Transverse colon (tissue), 4 donors: ENCODE measurements around the gene CEP104. TPM values are rescaled to one million over a fixed set of nuclear protein-coding genes. Genes with fewer than 3 reads are reported as not detected.

Experiments
- DNase-seq: peaks from one replicate; pipeline ENCODE4 v3.0.0-alpha.2; 2019
- H3K27ac ChIP-seq, 4 donors: fragments of 200-600 bp; sonication (generic); 2 replicates each; pipeline ENCODE4 v1.5.1; 2016 to 2018; ENCODE audit warnings: inconsistent platforms in 4 of 4
- H3K27me3 ChIP-seq: fragments of 200-600 bp; sonication (generic); 2 replicates; pipeline ENCODE4 v1.5.1; 2017; ENCODE audit warnings: inconsistent platforms
- H3K36me3 ChIP-seq, 4 donors: fragments of 200-600 bp; sonication (generic); 2 replicates each; pipeline ENCODE4 v1.5.1; 2017 to 2019; ENCODE audit warnings: inconsistent platforms in 4 of 4
- H3K4me1 ChIP-seq, 4 donors: fragments of 200-600 bp; sonication (generic); 2 replicates each; pipeline ENCODE4 v1.5.1; 2017 to 2020; ENCODE audit warnings: inconsistent platforms in 4 of 4
- H3K4me3 ChIP-seq, 4 donors: fragments of 200-600 bp; sonication (generic); 1 replicate in 1 of 4; 2 replicates in 3 of 4; pipeline versions ENCODE4 v1.5.1 to v1.6.1; 2017 to 2019; ENCODE audit warnings: inconsistent platforms in 4 of 4
- H3K9me3 ChIP-seq, 2 donors: fragments of 200-600 bp; sonication (generic); 2 replicates each; pipeline ENCODE4 v1.5.1; 2017 to 2019; ENCODE audit warnings: inconsistent platforms in 2 of 2
- EP300 ChIP-seq: sonication (generic); formaldehyde crosslinking; IDR thresholded peaks from one replicate; pipeline ENCODE4 v1.6.1; 2017; ENCODE audit warnings: antibody characterized with exemption, low read depth
- POLR2A ChIP-seq: fragments of 450-650 bp; IDR thresholded peaks from one replicate; pipeline ENCODE4 v1.6.1; 2016; ENCODE audit warnings: antibody characterized with exemption, mild to moderate bottlenecking, moderate library complexity
- POLR2AphosphoS5 ChIP-seq, 3 donors: sonication (generic); formaldehyde crosslinking; IDR thresholded peaks; one replicate each; pipeline ENCODE4 v1.6.1; 2016; ENCODE audit warnings: antibody characterized with exemption in 3 of 3
- WGBS, 2 donors: methylation state at CpG; one replicate each; pipeline ENCODE4 v1.1.5; 2018; ENCODE audit warnings: low coverage in 1 of 2; 5-methylcytosine and 5-hydroxymethylcytosine counted together
- in situ Hi-C, 4 donors: fragments of 200-750 bp; cut with MboI; loops; one replicate each; pipeline versions ENCODE4 v1.15.0 to v1.15.1; 2017; ENCODE audit warnings: low sequenced_read_pairs in 3 of 4, low pct_ligation_motif_present in 1 of 4, low pct_unique_long_range_greater_than_20kb in 1 of 4
- intact Hi-C: fragments of 100-400 bp; cut with DNase I; formaldehyde crosslinking; loops from one replicate; pipeline ENCODE4 v1.15.1; 2023; ENCODE audit warnings: low total_unique reads
- total RNA-seq, 4 donors: library from RNA; depleted of rRNA; stranded (reverse); fragments of >200 nt; gene quantifications; one replicate each; pipeline ENCODE4 v1.1.0, GENCODE V29; 2016
- TF ChIP-seq, protein P1 (sequence below), 5 experiments: fragments of 200-600 bp in 3 of 5; fragments of 450-650 bp in 2 of 5; sonication (generic) in 3 of 5; IDR thresholded peaks; 1 replicate in 2 of 5; 2 replicates in 3 of 5; pipeline ENCODE4 v1.5.1; 2016 to 2017; ENCODE audit warnings: antibody characterized with exemption in 5 of 5, inconsistent platforms in 3 of 5, mild to moderate bottlenecking in 2 of 5, moderate library complexity in 1 of 5

Gene CEP104
- total RNA-seq, 4 donors from 2014 or later = 34.4 to 57.7 (median 43.5) TPM

DNA sequence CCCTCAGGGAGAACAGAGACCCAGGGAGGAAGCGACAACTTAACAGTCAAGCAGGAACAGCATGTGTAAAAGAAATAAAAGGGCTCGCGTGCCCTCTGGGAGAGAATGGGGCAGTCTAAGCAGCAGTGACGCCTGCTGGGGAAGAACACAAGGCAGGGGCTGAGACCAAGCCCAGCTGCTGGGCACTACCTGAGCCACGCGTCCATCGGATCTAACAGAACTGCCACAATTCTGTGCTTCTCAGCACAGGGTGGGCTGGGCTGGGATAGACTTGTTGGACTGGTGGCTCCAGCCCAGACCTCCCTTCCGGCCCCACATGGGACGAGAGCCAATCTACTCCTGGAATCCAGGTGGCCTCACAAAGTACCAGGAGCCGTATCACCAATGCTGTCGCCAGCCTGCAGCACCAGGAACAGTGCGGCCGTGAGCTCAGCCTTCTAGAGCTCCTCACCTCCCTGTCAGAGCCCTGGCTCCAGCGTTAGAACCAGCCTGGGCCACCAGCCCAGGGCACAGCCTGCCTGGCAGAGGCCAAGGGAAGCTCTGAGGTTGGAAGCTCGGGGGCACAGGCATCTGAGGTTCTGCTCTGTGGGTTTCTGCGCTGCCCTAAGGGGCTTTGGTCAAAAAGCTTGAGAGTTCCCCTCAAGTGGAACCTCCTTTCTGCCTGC, 68.1 kb downstream of the CEP104 start:
- in situ Hi-C loops (no loop called here), intact Hi-C loops (no loop called here)
- no peak overlapping the region for H3K27ac ChIP-seq
- H3K4me1 ChIP-seq = peaks cover 8 to 13% (median 9%) of the 10 kb centered on the region in 4 donors
- H3K36me3 ChIP-seq = peaks cover 0 to 23% (median 8%) of the 10 kb centered on the region in 4 donors
- no peak overlapping the region for H3K4me3 ChIP-seq
- no peaks in the 10 kb centered on the region for H3K27me3 ChIP-seq
- WGBS, 2 donors = 94 to 95% methylated on average over 4 to 16 of the region's 16 CpGs
- no peak for TF ChIP-seq POLR2AphosphoS5 (IDR thresholded peaks at IDR 0.05)
- no peak for TF ChIP-seq EP300
- TF ChIP-seq, protein P1, sequence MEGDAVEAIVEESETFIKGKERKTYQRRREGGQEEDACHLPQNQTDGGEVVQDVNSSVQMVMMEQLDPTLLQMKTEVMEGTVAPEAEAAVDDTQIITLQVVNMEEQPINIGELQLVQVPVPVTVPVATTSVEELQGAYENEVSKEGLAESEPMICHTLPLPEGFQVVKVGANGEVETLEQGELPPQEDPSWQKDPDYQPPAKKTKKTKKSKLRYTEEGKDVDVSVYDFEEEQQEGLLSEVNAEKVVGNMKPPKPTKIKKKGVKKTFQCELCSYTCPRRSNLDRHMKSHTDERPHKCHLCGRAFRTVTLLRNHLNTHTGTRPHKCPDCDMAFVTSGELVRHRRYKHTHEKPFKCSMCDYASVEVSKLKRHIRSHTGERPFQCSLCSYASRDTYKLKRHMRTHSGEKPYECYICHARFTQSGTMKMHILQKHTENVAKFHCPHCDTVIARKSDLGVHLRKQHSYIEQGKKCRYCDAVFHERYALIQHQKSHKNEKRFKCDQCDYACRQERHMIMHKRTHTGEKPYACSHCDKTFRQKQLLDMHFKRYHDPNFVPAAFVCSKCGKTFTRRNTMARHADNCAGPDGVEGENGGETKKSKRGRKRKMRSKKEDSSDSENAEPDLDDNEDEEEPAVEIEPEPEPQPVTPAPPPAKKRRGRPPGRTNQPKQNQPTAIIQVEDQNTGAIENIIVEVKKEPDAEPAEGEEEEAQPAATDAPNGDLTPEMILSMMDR (IDR thresholded peaks at IDR 0.05) = no peak
- TF ChIP-seq POLR2A = no peak
- DNase-seq = no peak
- H3K9me3 ChIP-seq = no peaks in the 10 kb centered on the region

DNA sequence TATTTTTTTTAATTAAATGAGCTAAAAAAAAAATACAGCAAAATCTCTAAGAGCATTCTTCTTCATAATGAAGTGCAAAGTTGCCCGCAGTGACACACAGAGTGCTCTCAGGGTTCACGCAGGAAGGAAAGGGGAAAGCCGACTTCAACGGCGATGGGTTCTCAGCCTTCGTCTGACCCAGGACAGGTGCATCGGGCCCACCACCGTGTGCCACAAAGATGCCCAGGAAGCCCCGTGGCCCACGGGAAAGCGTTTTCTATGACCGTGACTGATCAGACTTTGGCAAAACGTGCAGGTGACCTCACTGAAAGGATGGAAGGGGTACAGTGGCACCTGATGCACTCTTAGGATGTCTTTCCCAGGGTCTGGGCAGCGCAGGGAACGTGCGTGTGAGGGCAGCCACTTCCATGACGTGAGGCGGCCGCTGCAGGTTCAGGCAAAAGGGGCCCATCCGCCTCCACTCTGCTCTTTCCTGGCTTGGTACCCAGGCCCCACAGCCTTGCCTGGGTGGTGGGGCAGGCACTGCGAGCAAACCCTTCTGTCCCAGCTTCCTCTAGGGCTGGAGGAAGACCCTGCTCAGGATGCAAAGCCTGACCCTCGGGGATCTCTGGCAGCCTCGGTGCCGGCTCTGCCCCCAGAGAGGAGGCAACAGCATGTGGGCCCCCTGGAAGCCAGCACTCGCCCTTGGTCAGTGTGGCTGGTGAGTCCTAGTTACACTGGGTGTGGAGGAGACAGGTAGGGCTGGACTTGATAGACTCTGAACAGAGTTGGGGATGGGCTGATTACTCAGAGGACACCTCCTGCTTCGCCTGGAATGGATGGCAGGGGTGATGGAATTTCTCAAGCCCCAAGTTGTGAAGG, 69.0 kb downstream of the CEP104 start:
- Histone ChIP-seq H3K4me3 (no peak overlapping the region), H3K27me3 (no peaks in the 10 kb centered on the region), H3K9me3 (no peaks in the 10 kb centered on the region), H3K36me3 (peaks cover 0 to 30% (median 12%) of the 10 kb centered on the region in 4 donors), H3K4me1 (peaks cover 0 to 4% (median 2%) of the 10 kb centered on the region in 4 donors), H3K27ac (no peak overlapping the region)
- intact Hi-C loops = no loop called here
- no peak for DNase-seq
- in situ Hi-C loops = no loop called here
- WGBS, 2 donors = 79 to 100% methylated on average over 1 to 26 of the region's 26 CpGs
- TF ChIP-seq POLR2A = no peak
- no peak for TF ChIP-seq EP300
- TF ChIP-seq POLR2AphosphoS5 (IDR thresholded peaks at IDR 0.05) = no peak
- TF ChIP-seq, protein P1 (IDR thresholded peaks at IDR 0.05) = no peak

DNA sequence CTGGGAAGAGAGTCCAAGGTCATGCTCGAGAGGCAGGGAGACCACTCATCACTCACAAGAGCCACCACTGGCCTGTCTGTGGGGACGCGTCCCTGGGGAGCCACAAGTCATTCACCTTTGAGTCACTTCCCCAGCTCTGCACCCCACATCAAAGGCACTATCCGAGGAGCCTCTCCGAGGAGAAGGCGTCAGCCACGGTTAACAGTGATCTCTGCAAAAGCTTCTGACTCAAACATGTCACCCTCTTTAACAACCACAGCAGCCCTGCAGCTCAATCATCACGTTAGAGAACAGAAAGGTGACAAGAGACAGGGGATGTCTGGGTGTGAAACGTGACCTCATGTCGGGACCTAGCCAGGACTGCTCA, 69.7 kb downstream of the CEP104 start:
- WGBS, 2 donors = 53% methylated on average over 10 of the region's 10 CpGs; no CpG with 5 or more reads in 1 of the 2 donors
- Histone ChIP-seq H3K36me3 (peaks cover 0 to 36% (median 14%) of the 10 kb centered on the region in 4 donors), H3K9me3 (no peaks in the 10 kb centered on the region), H3K27me3 (no peaks in the 10 kb centered on the region), H3K4me3 (no peak overlapping the region), H3K4me1 (peaks cover 0 to 4% (median 0%) of the 10 kb centered on the region in 4 donors), H3K27ac (no peak overlapping the region)
- intact Hi-C loops = no loop called here
- in situ Hi-C loops = no loop called here
- no peak for DNase-seq
- TF ChIP-seq EP300 (no peak), POLR2A (no peak), POLR2AphosphoS5 (IDR thresholded peaks at IDR 0.05) (no peak)
- TF ChIP-seq, protein P1 (IDR thresholded peaks at IDR 0.05) = no peak
